ENCODE measurements around the gene CYP39A1. TPM values are rescaled to one million over a fixed set of nuclear protein-coding genes. Genes with fewer than 3 reads are reported as not detected.
A peak's percentile ranks its signal among the peaks of the same experiment; 100 is the strongest.
"Not testable (repeated sequence)": the region's sequence is repeated elsewhere in the genome, so short reads cannot be mapped to it uniquely, and the experiment has no call there.

Gene CYP39A1
- total RNA-seq, 2 experiments from 2014 or later: not detected

DNA sequence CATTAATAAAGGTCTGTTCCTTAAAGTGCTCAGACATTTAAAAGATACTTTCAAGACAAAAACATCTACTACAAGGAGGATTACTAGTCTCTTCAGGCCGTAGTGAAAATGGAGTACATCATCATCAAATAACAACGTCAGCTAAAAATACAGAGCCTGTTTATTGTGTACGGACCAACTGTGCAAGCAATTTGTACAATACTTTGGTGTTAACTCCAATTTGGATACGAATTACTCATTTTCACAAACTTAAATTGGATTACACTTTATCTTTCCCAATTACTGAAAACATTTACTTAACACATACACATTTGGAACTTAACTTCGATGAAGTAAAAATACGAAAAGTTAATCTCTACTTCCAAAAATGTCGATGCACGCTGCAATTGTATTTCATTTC, 802 bp downstream of the CYP39A1 start:
- CTCF ChIA-PET: no interaction called here
- H3K9me3 ChIP-seq (ENCODE audit: control insufficient read depth in 1 of 2, insufficient read depth in 1 of 2, low read length in 2 of 2): peaks cover 0 to 5% of the 10 kb centered on the region in 2 experiments
- intact Hi-C loops (cut with DNase I, micrococcal nuclease): loop anchor here in 1 of 2 experiments (5.0 kb wide), 1 partner anchor 480 kb away; the partner anchor contains the start of gene ENPP5
- Mint-ChIP-seq H3K27me3 (peaks cover 64% of the 10 kb centered on the region), H3K4me3 (peak overlapping the region; percentile 89), H3K27ac (no peak overlapping the region), H3K36me3 (ENCODE audit: low read depth) (no peaks in the 10 kb centered on the region), H3K4me1 (ENCODE audit: low read depth) (peaks cover 15% of the 10 kb centered on the region), H3K9me3 (no peaks in the 10 kb centered on the region)
- H3K27me3 ChIP-seq (ENCODE audit: control insufficient read depth in 1 of 2, insufficient read depth in 2 of 2, low read length in 2 of 2): peaks cover 17 to 39% of the 10 kb centered on the region in 2 experiments
- H3K27ac ChIP-seq (ENCODE audit: low read depth in 1 of 2, low read length in 2 of 2): no peak overlapping the region
- no peak overlapping the region for H3K4me3 ChIP-seq (ENCODE audit: low read length)
- POLR2A ChIA-PET: no interaction called here
- ATAC-seq (ENCODE audit: poor library complexity) (no peak), DNase-seq (no peak)
- peaks cover 14% of the 10 kb centered on the region for H3K4me1 ChIP-seq (ENCODE audit: insufficient read depth, low read length)
- H3K36me3 ChIP-seq (ENCODE audit: insufficient read depth, low read length): no peaks in the 10 kb centered on the region
- TF ChIP-seq CTCF (IDR thresholded peaks at IDR 0.05): no peak

DNA sequence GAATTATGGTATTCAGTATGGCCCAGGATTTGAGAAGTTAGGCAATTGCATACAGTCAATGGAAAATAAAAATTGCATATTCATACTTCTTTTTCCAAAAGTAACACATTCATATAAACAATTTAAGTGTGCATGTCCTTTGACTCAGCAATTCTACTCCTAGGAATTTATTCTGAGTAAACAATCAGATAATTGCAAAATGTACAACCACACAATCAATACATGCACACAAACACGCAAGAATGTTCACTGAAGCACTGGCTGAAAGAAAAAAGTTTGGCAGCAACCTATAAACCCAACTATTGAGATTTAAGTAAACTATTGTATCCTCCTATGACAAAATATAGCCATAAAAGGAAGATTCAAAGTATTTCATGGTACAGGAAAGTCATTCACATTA, 1.6 kb downstream of the CYP39A1 start:
- no peak for TF ChIP-seq CTCF (IDR thresholded peaks at IDR 0.05)
- no peak for DNase-seq
- Histone ChIP-seq H3K9me3 (ENCODE audit: control insufficient read depth in 1 of 2, insufficient read depth in 1 of 2, low read length in 2 of 2) (peaks cover 0 to 5% of the 10 kb centered on the region in 2 experiments), H3K27me3 (ENCODE audit: control insufficient read depth in 1 of 2, insufficient read depth in 2 of 2, low read length in 2 of 2) (peaks cover 17 to 39% of the 10 kb centered on the region in 2 experiments), H3K27ac (ENCODE audit: low read depth in 1 of 2, low read length in 2 of 2) (no peak overlapping the region), H3K36me3 (ENCODE audit: insufficient read depth, low read length) (no peaks in the 10 kb centered on the region), H3K4me3 (ENCODE audit: low read length) (no peak overlapping the region), H3K4me1 (ENCODE audit: insufficient read depth, low read length) (peaks cover 14% of the 10 kb centered on the region)
- peak overlapping the region; percentile 35 for H3K4me3 Mint-ChIP-seq
- H3K27ac Mint-ChIP-seq: no peak overlapping the region
- CTCF ChIA-PET: no interaction called here
- POLR2A ChIA-PET: no interaction called here
- ATAC-seq (ENCODE audit: poor library complexity): no peak
- intact Hi-C loops (cut with DNase I, micrococcal nuclease): loop anchor here in 1 of 2 experiments (5.0 kb wide), 1 partner anchor 479 kb away; the partner anchor contains the start of gene ENPP5
- no peaks in the 10 kb centered on the region for H3K36me3 Mint-ChIP-seq (ENCODE audit: low read depth)
- no peaks in the 10 kb centered on the region for H3K9me3 Mint-ChIP-seq
- peaks cover 64% of the 10 kb centered on the region for H3K27me3 Mint-ChIP-seq
- H3K4me1 Mint-ChIP-seq (ENCODE audit: low read depth): peaks cover 15% of the 10 kb centered on the region

DNA sequence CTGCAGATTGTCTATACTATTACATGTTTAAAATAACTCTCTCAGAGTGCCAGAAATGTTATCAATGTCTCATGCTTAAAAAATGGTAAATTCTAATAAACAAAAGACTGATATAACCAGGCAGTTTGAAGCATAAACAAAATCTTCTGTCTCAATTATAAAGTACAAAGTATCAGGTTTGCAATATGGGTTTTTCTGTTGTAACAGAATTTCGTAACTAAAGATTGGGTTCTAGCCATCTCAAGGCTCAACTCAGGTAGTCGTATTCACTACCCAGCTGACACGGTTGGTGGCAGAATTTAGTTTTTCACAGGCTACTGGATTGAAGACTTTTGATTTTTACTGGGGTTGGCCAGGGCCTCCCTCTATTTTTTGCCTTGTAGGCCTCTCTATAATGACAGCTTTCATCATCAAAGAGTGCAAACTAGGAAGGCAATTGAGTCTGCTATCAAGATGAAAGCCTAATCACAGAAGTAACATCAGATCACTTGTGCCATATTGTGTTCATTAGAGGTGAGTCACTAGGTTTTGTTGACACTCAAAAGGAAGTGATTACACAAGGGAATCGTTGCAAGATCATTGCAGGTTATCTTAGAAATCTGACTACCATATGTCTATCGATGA, 3.6 kb downstream of the CYP39A1 start:
- Histone ChIP-seq H3K36me3 (ENCODE audit: insufficient read depth, low read length) (no peaks in the 10 kb centered on the region), H3K9me3 (ENCODE audit: control insufficient read depth in 1 of 2, insufficient read depth in 1 of 2, low read length in 2 of 2) (peaks cover 0 to 5% of the 10 kb centered on the region in 2 experiments), H3K27ac (ENCODE audit: low read depth in 1 of 2, low read length in 2 of 2) (no peak overlapping the region), H3K4me3 (ENCODE audit: low read length) (no peak overlapping the region), H3K27me3 (ENCODE audit: control insufficient read depth in 1 of 2, insufficient read depth in 2 of 2, low read length in 2 of 2) (peaks cover 13 to 23% of the 10 kb centered on the region in 2 experiments), H3K4me1 (ENCODE audit: insufficient read depth, low read length) (peaks cover 14% of the 10 kb centered on the region)
- intact Hi-C loops (cut with DNase I, micrococcal nuclease): no loop called here
- ATAC-seq (ENCODE audit: poor library complexity) (no peak), DNase-seq (no peak)
- CTCF ChIA-PET: no interaction called here
- H3K27ac Mint-ChIP-seq: no peak overlapping the region
- POLR2A ChIA-PET: no interaction called here
- no peaks in the 10 kb centered on the region for H3K36me3 Mint-ChIP-seq (ENCODE audit: low read depth)
- no peak for TF ChIP-seq CTCF (IDR thresholded peaks at IDR 0.05)
- peaks cover 15% of the 10 kb centered on the region for H3K4me1 Mint-ChIP-seq (ENCODE audit: low read depth)
- peaks cover 47% of the 10 kb centered on the region for H3K27me3 Mint-ChIP-seq
- H3K4me3 Mint-ChIP-seq: no peak overlapping the region
- H3K9me3 Mint-ChIP-seq: no peaks in the 10 kb centered on the region

DNA sequence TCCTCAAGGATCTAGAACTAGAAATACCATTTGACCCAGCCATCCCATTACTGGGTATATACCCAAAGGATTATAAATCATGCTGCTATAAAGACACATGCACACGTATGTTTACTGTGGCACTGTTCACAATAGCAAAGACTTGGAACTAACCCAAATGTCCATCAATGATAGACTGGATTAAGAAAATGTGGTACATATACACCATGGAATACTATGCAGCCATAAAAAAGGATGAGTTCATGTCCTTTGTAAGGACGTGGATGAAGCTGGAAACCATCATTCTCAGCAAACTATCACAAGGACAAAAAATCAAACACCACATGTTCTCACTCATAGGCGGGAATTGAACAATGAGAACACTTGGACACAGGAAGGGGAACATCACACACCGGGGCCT, 4.5 kb downstream of the CYP39A1 start:
- CTCF ChIA-PET; H3K27ac Mint-ChIP-seq; H3K27ac ChIP-seq (ENCODE audit: low read depth in 1 of 2, low read length in 2 of 2); H3K36me3 ChIP-seq (ENCODE audit: insufficient read depth, low read length); DNase-seq; H3K4me3 ChIP-seq (ENCODE audit: low read length); H3K4me3 Mint-ChIP-seq; H3K9me3 Mint-ChIP-seq; H3K4me1 ChIP-seq (ENCODE audit: insufficient read depth, low read length); H3K36me3 Mint-ChIP-seq (ENCODE audit: low read depth); intact Hi-C loops (cut with DNase I, micrococcal nuclease); H3K9me3 ChIP-seq (ENCODE audit: control insufficient read depth in 1 of 2, insufficient read depth in 1 of 2, low read length in 2 of 2); ATAC-seq (ENCODE audit: poor library complexity); POLR2A ChIA-PET: not testable (repeated sequence)
- peaks cover 40% of the 10 kb centered on the region for H3K27me3 Mint-ChIP-seq
- H3K27me3 ChIP-seq (ENCODE audit: control insufficient read depth in 1 of 2, insufficient read depth in 2 of 2, low read length in 2 of 2): peaks cover 7 to 18% of the 10 kb centered on the region in 2 experiments
- peaks cover 11% of the 10 kb centered on the region for H3K4me1 Mint-ChIP-seq (ENCODE audit: low read depth)
